ENCODE data around the gene PRPSAP1. TPM values are rescaled to one million over a fixed set of nuclear protein-coding genes. Genes with fewer than 3 reads are reported as not detected.
"Not testable (repeated sequence)": the region's sequence is repeated elsewhere in the genome, so short reads cannot be mapped to it uniquely, and the experiment has no call there.

PRPSAP1 gene
- total RNA-seq, 2 experiments from 2014 or later = 28.1 to 29.9 TPM

GRCh38 chr17:76366247-76366646, 12.5 kb upstream of the PRPSAP1 start:
- Mint-ChIP-seq H3K27ac (no peak overlapping the region), H3K36me3 (ENCODE audit: low read depth) (no peaks in the 10 kb centered on the region), H3K27me3 (no peaks in the 10 kb centered on the region), H3K4me1 (ENCODE audit: low read depth) (peaks cover 3% of the 10 kb centered on the region), H3K9me3 (no peaks in the 10 kb centered on the region), H3K4me3 (no peak overlapping the region)
- no peak for DNase-seq
- no peak for TF ChIP-seq CTCF (IDR thresholded peaks at IDR 0.05)
- ChIA-PET CTCF (interaction anchor here (1.2 to 3.2 kb wide), 3 partner anchors 19 to 88 kb away, joined by 3 to 12 read pairs (median 11); partner anchors contain the start of gene SPHK1), POLR2A (interaction anchor here (0.6 kb wide), 1 partner anchor 11 kb away, joined by 3 read pairs; no protein-coding TSS in a partner anchor)
- ATAC-seq = no peak
- intact Hi-C loops (cut with micrococcal nuclease) = no loop called here

- CTCF ChIA-PET = interaction anchor here (0.9 to 3.2 kb wide), 5 partner anchors 12 to 87 kb away, joined by 3 to 12 read pairs (median 5); partner anchors contain the start of genes PRPSAP1 and SPHK1
- Mint-ChIP-seq H3K9me3 (no peaks in the 10 kb centered on the region), H3K27ac (no peak overlapping the region), H3K36me3 (ENCODE audit: low read depth) (no peaks in the 10 kb centered on the region), H3K4me1 (ENCODE audit: low read depth) (peaks cover 3% of the 10 kb centered on the region), H3K4me3 (no peak overlapping the region), H3K27me3 (no peaks in the 10 kb centered on the region)
- DNase-seq = no peak
- intact Hi-C loops (cut with micrococcal nuclease) = no loop called here
- no peak for ATAC-seq
- no peak for TF ChIP-seq CTCF (IDR thresholded peaks at IDR 0.05)
- POLR2A ChIA-PET = no interaction called here
Measured at GRCh38 chr17:76365256-76365903, 11.7 kb upstream of the PRPSAP1 start.

- ChIA-PET CTCF (interaction anchor here (1.0 to 3.6 kb wide), 4 partner anchors 11 to 64 kb away, joined by 3 to 18 read pairs (median 8); partner anchors contain the start of gene SPHK1), POLR2A (interaction anchor here (0.9 to 1.6 kb wide), 2 partner anchors 17 to 23 kb away, joined by 3 to 4 read pairs; no protein-coding TSS in a partner anchor)
- no peak for ATAC-seq
- no peaks in the 10 kb centered on the region for H3K9me3 Mint-ChIP-seq
- H3K36me3 Mint-ChIP-seq (ENCODE audit: low read depth) = no peaks in the 10 kb centered on the region
- no peak for DNase-seq
- intact Hi-C loops (cut with micrococcal nuclease) = no loop called here
- H3K4me3 Mint-ChIP-seq = no peak overlapping the region
- TF ChIP-seq CTCF (IDR thresholded peaks at IDR 0.05) = no peak
- no peak overlapping the region for H3K27ac Mint-ChIP-seq
- peaks cover 3% of the 10 kb centered on the region for H3K4me1 Mint-ChIP-seq (ENCODE audit: low read depth)
- H3K27me3 Mint-ChIP-seq = no peaks in the 10 kb centered on the region
Measured at GRCh38 chr17:76363107-76363842, 9.6 kb upstream of the PRPSAP1 start.

- DNase-seq (no peak), ATAC-seq (no peak)
- no peaks in the 10 kb centered on the region for H3K4me1 Mint-ChIP-seq (ENCODE audit: low read depth)
- H3K27ac Mint-ChIP-seq = no peak overlapping the region
- no peaks in the 10 kb centered on the region for H3K27me3 Mint-ChIP-seq
- no peaks in the 10 kb centered on the region for H3K36me3 Mint-ChIP-seq (ENCODE audit: low read depth)
- TF ChIP-seq CTCF (IDR thresholded peaks at IDR 0.05) = no peak
- CTCF ChIA-PET = interaction anchor here (3.6 kb wide), 1 partner anchor 37 kb away, joined by 18 read pairs; no protein-coding TSS in a partner anchor
- H3K9me3 Mint-ChIP-seq = no peaks in the 10 kb centered on the region
- intact Hi-C loops (cut with micrococcal nuclease) = no loop called here
- POLR2A ChIA-PET = interaction anchor here (1.4 kb wide), 1 partner anchor 24 kb away, joined by 3 read pairs; the partner anchor contains the start of gene SPHK1
- H3K4me3 Mint-ChIP-seq = no peak overlapping the region
Measured at GRCh38 chr17:76360461-76360860, 6.7 kb upstream of the PRPSAP1 start.

- DNase-seq; H3K27me3 Mint-ChIP-seq; CTCF ChIA-PET; H3K36me3 Mint-ChIP-seq (ENCODE audit: low read depth); H3K27ac Mint-ChIP-seq; H3K9me3 Mint-ChIP-seq; H3K4me3 Mint-ChIP-seq; intact Hi-C loops (cut with micrococcal nuclease); H3K4me1 Mint-ChIP-seq (ENCODE audit: low read depth); ATAC-seq: not testable (repeated sequence)
- POLR2A ChIA-PET = interaction anchor here (1.4 kb wide), 1 partner anchor 25 kb away, joined by 3 read pairs; the partner anchor contains the start of gene SPHK1
Measured at GRCh38 chr17:76359776-76360175, 6.1 kb upstream of the PRPSAP1 start.

Data from activated CD8-positive, alpha-beta T cell treated with anti-CD3 and anti-CD28 coated beads for 36 hours (primary cell).